ENCODE data around the gene CPNE4.

The CPNE4 gene

GRCh38 chr3:131782751-131783150, 252.1 kb downstream of the CPNE4 start:
- TF ChIP-seq CTCF (IDR thresholded peaks at IDR 0.05) = no peak
- no peak for DNase-seq
- Mint-ChIP-seq H3K36me3 (ENCODE audit: low read depth) (no peaks in the 10 kb centered on the region), H3K4me3 (no peak overlapping the region), H3K4me1 (no peaks in the 10 kb centered on the region), H3K27me3 (ENCODE audit: low read depth, poor library complexity) (no peaks in the 10 kb centered on the region), H3K27ac (no peak overlapping the region), H3K9me3 (peaks cover 15% of the 10 kb centered on the region)

GRCh38 chr3:131778526-131778925, 256.3 kb downstream of the CPNE4 start:
- H3K4me1 Mint-ChIP-seq = no peaks in the 10 kb centered on the region
- no peak for TF ChIP-seq CTCF (IDR thresholded peaks at IDR 0.05)
- H3K27me3 Mint-ChIP-seq (ENCODE audit: low read depth, poor library complexity) = no peaks in the 10 kb centered on the region
- no peak overlapping the region for H3K4me3 Mint-ChIP-seq
- peaks cover 27% of the 10 kb centered on the region for H3K9me3 Mint-ChIP-seq
- no peak for DNase-seq
- H3K36me3 Mint-ChIP-seq (ENCODE audit: low read depth) = peaks cover 5% of the 10 kb centered on the region
- no peak overlapping the region for H3K27ac Mint-ChIP-seq

- TF ChIP-seq CTCF (IDR thresholded peaks at IDR 0.05) = no peak
- no peak overlapping the region for H3K4me3 Mint-ChIP-seq
- no peak for DNase-seq
- peak overlapping the region; percentile 15 for H3K27ac Mint-ChIP-seq
- H3K36me3 Mint-ChIP-seq (ENCODE audit: low read depth) = peaks cover 5% of the 10 kb centered on the region
- no peaks in the 10 kb centered on the region for H3K4me1 Mint-ChIP-seq
- H3K9me3 Mint-ChIP-seq = peaks cover 27% of the 10 kb centered on the region
- H3K27me3 Mint-ChIP-seq (ENCODE audit: low read depth, poor library complexity) = no peaks in the 10 kb centered on the region
Measured at GRCh38 chr3:131775650-131776049, 259.2 kb downstream of the CPNE4 start.

GRCh38 chr3:131772269-131773026, 262.4 kb downstream of the CPNE4 start:
- H3K9me3 Mint-ChIP-seq = peaks cover 12% of the 10 kb centered on the region
- no peaks in the 10 kb centered on the region for H3K4me1 Mint-ChIP-seq
- no peak overlapping the region for H3K4me3 Mint-ChIP-seq
- no peak overlapping the region for H3K27ac Mint-ChIP-seq
- TF ChIP-seq CTCF (IDR thresholded peaks at IDR 0.05) = no peak
- peaks cover 4% of the 10 kb centered on the region for H3K27me3 Mint-ChIP-seq (ENCODE audit: low read depth, poor library complexity)
- H3K36me3 Mint-ChIP-seq (ENCODE audit: low read depth) = peaks cover 5% of the 10 kb centered on the region
- DNase-seq = no peak

GRCh38 chr3:131762981-131763564, 271.7 kb downstream of the CPNE4 start:
- no peak overlapping the region for H3K27ac Mint-ChIP-seq
- no peaks in the 10 kb centered on the region for H3K4me1 Mint-ChIP-seq
- no peak overlapping the region for H3K4me3 Mint-ChIP-seq
- H3K36me3 Mint-ChIP-seq (ENCODE audit: low read depth) = no peaks in the 10 kb centered on the region
- no peaks in the 10 kb centered on the region for H3K9me3 Mint-ChIP-seq
- TF ChIP-seq CTCF (IDR thresholded peaks at IDR 0.05) = no peak
- DNase-seq = no peak
- peaks cover 4% of the 10 kb centered on the region for H3K27me3 Mint-ChIP-seq (ENCODE audit: low read depth, poor library complexity)

- Mint-ChIP-seq H3K36me3 (ENCODE audit: low read depth) (no peaks in the 10 kb centered on the region), H3K27ac (no peak overlapping the region), H3K4me1 (no peaks in the 10 kb centered on the region), H3K4me3 (no peak overlapping the region), H3K27me3 (ENCODE audit: low read depth, poor library complexity) (no peaks in the 10 kb centered on the region), H3K9me3 (peaks cover 8% of the 10 kb centered on the region)
- DNase-seq = no peak
- no peak for TF ChIP-seq CTCF (IDR thresholded peaks at IDR 0.05)
Measured at GRCh38 chr3:131756405-131756804, 278.4 kb downstream of the CPNE4 start.
